WERI-Rb-1 (cell line): ENCODE data around the gene LEAP2.

Source experiments
- DNase-seq: peaks from one replicate; pipeline ENCODE4 v3.0.0-alpha.2; 2020
- H3K27ac ChIP-seq: fragments of 250-450 bp; sonication (Bioruptor Pico); 2 replicates; pipeline ENCODE4 v1.5.1; 2020; ENCODE audit warnings: mild to moderate bottlenecking, moderate library complexity
- H3K27me3 ChIP-seq: fragments of 250-450 bp; sonication (Bioruptor Pico); 2 replicates; pipeline ENCODE4 v1.5.1; 2021; ENCODE audit warnings: mild to moderate bottlenecking, low read depth, moderate library complexity; ENCODE audit not compliant: insufficient read depth, severe bottlenecking
- H3K36me3 ChIP-seq: fragments of 250-450 bp; sonication (Bioruptor Pico); 2 replicates; pipeline ENCODE4 v1.5.1; 2020; ENCODE audit warnings: mild to moderate bottlenecking, moderate library complexity
- H3K4me3 ChIP-seq: 2 replicates; pipeline ENCODE4 v1.5.1; 2011; ENCODE audit warnings: low read depth, mild to moderate bottlenecking, control low read depth, low read length
- H3K9me3 ChIP-seq: fragments of 250-450 bp; sonication (Bioruptor Pico); 2 replicates; pipeline ENCODE4 v1.5.1; 2021; ENCODE audit warnings: mild to moderate bottlenecking, moderate library complexity; ENCODE audit not compliant: severe bottlenecking
- CTCF ChIP-seq: IDR thresholded peaks from 2 replicates; pipeline ENCODE4 v1.5.1; 2011; ENCODE audit warnings: low read depth, mild to moderate bottlenecking, control low read depth, inconsistent platforms, low read length

The LEAP2 gene

GRCh38 chr5:132909702-132910101 lies 36.2 kb downstream of the LEAP2 start:
- Histone ChIP-seq H3K9me3 (no peaks in the 10 kb centered on the region), H3K36me3 (peaks cover 33% of the 10 kb centered on the region), H3K27me3 (no peaks in the 10 kb centered on the region), H3K4me3 (no peak overlapping the region), H3K27ac (no peak overlapping the region)
- no peak for TF ChIP-seq CTCF
- DNase-seq: no peak

- H3K4me3 ChIP-seq: no peak overlapping the region
- no peak overlapping the region for H3K27ac ChIP-seq
- DNase-seq: no peak
- H3K36me3 ChIP-seq: peaks cover 57% of the 10 kb centered on the region
- no peaks in the 10 kb centered on the region for H3K27me3 ChIP-seq
- TF ChIP-seq CTCF: no peak
- no peaks in the 10 kb centered on the region for H3K9me3 ChIP-seq
These were observed 42.2 kb downstream of the LEAP2 start for GRCh38 chr5:132915681-132916080.

GRCh38 chr5:132916086-132916485 lies 42.6 kb downstream of the LEAP2 start:
- H3K27me3 ChIP-seq: no peaks in the 10 kb centered on the region
- peaks cover 55% of the 10 kb centered on the region for H3K36me3 ChIP-seq
- TF ChIP-seq CTCF: no peak
- DNase-seq: no peak
- no peak overlapping the region for H3K4me3 ChIP-seq
- H3K9me3 ChIP-seq: no peaks in the 10 kb centered on the region
- H3K27ac ChIP-seq: no peak overlapping the region
